HFF-Myc (cell line): ENCODE measurements around the gene ZNF280B.

Experiments
- DNase-seq: peaks from one replicate; pipeline ENCODE4 v3.0.0-alpha.2; 2011; ENCODE audit warnings: low read depth; ENCODE audit errors: extremely low read depth
- H3K4me3 ChIP-seq: replicated peaks from 2 replicates; pipeline ENCODE4 v1.5.1; 2011; ENCODE audit warnings: low read depth, mild to moderate bottlenecking, control low read depth, low read length
- CTCF ChIP-seq: IDR thresholded peaks from 2 replicates; pipeline ENCODE4 v1.5.1; 2012; ENCODE audit warnings: mild to moderate bottlenecking, low read depth, low read length, control low read depth; ENCODE audit errors: missing control alignments

Gene ZNF280B

GRCh38 chr22:22486132-22486899 is 22.2 kb downstream of the ZNF280B start:
- no peak for DNase-seq
- no peak overlapping the region for H3K4me3 ChIP-seq

DNA sequence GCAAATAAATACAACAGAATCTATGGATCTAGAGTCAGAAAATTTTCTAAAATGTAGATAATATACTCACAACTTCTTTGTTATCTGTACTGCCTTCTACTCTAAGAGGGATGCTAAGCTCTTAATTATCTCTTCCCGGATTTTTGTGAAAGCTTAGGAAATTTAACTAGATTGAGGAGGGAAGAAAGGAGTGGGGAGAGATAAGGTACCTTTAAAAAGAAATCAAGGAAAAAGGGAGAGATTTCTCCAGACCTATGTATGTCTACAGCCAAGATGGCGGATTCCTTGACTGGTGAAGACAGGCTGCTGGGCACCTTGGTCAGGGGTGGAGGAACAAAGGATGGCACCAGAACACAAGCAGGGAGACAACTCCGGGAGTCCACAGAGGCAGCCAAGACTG is 23.0 kb downstream of the ZNF280B start:
- no peak for DNase-seq
- TF ChIP-seq CTCF = no peak
- no peak overlapping the region for H3K4me3 ChIP-seq

More at GRCh38 chr22:22486132-22486899, 22.2 kb downstream of the ZNF280B start:
- TF ChIP-seq CTCF = no peak

DNA sequence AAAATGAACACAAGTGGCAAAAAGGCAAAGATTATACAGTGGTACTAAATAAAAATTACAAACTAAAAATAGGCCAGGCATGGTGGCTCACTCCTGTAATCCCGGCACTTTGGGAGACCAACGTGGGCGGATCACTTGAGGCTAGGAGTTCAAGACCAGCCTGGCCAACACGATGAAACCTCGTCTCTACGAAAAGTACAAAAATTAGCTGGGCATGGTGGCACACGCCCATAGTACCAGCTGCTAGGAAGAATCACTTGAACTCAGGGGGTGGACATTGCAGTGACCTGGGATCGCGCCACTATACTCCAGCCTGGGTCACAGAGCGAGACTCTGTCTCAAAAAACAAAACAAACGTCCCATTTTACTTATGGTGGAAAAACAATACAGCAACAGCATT is 24.5 kb downstream of the ZNF280B start:
- DNase-seq = no peak
- no peak for TF ChIP-seq CTCF
- no peak overlapping the region for H3K4me3 ChIP-seq

- H3K4me3 ChIP-seq = no peak overlapping the region
- no peak for DNase-seq
- TF ChIP-seq CTCF = no peak
Measured at GRCh38 chr22:22480940-22481339, 27.6 kb downstream of the ZNF280B start.

- no peak overlapping the region for H3K4me3 ChIP-seq
- DNase-seq = no peak
- no peak for TF ChIP-seq CTCF
Measured at GRCh38 chr22:22479999-22480532, 28.5 kb downstream of the ZNF280B start.

DNA sequence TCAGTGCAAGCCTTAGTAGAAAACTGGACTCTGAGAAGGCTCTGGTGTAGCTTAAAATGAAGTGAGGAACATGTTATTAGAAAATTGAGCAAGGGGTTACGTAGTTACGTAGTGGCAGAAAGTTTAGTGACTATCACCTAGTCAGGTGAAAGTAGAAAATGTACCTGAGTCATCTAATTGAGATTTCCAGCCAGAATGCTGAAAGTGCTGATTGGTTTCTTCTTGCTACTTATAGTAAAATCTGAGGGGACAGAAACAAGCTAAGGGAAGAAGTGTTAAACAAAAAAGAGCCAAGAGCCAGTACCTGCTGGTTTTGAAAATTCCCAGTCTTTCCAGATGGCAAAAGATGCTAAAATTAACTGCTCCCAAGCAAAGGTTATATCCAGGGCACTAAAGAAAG is 29.4 kb downstream of the ZNF280B start:
- no peak for DNase-seq
- TF ChIP-seq CTCF = no peak

More for the DNA sequence above, 29.4 kb downstream of the ZNF280B start:
- H3K4me3 ChIP-seq = no peak overlapping the region
